Measurements from ENCODE around the gene FCRL6. TPM values are rescaled to one million over a fixed set of nuclear protein-coding genes. Genes with fewer than 3 reads are reported as not detected.
A peak's percentile ranks its signal among the peaks of the same experiment; 100 is the strongest.

The FCRL6 gene
- total RNA-seq, 4 donors from 2014 or later = 0.71 to 1.1 TPM; not detected in 2

- H3K4me3 ChIP-seq (replicated peaks in 1 of 3) = no peak overlapping the region
- no peaks in the 10 kb centered on the region for H3K9me3 ChIP-seq
- WGBS, 2 donors = 78 to 84% methylated on average over 9 of the region's 9 CpGs
- DNase-seq = no peak
- TF ChIP-seq CTCF (IDR thresholded peaks at IDR 0.05) (no peak), POLR2A (IDR thresholded peaks at IDR 0.05) (no peak)
- no peaks in the 10 kb centered on the region for H3K27me3 ChIP-seq
- intact Hi-C loops (cut with DNase I) = no loop called here
- no peaks in the 10 kb centered on the region for H3K36me3 ChIP-seq
- H3K27ac ChIP-seq = no peak overlapping the region
- no peaks in the 10 kb centered on the region for H3K4me1 ChIP-seq
Observed at GRCh38 chr1:159821171-159821867, 19.2 kb downstream of the FCRL6 start.

- intact Hi-C loops (cut with DNase I) = no loop called here
- Histone ChIP-seq H3K4me3 (replicated peaks in 1 of 3) (no peak overlapping the region), H3K36me3 (no peaks in the 10 kb centered on the region), H3K9me3 (no peaks in the 10 kb centered on the region), H3K27me3 (no peaks in the 10 kb centered on the region), H3K27ac (no peak overlapping the region), H3K4me1 (no peaks in the 10 kb centered on the region)
- 28 to 36% methylated on average over 7 of the region's 7 CpGs for WGBS, 2 donors
- TF ChIP-seq CTCF (IDR thresholded peaks at IDR 0.05) = no peak
- TF ChIP-seq POLR2A (IDR thresholded peaks at IDR 0.05) = no peak
- no peak for DNase-seq
Observed at GRCh38 chr1:159823406-159823805, 21.2 kb downstream of the FCRL6 start.

GRCh38 chr1:159825564-159825963, 23.4 kb downstream of the FCRL6 start:
- Histone ChIP-seq H3K27ac (no peak overlapping the region), H3K36me3 (no peaks in the 10 kb centered on the region), H3K27me3 (no peaks in the 10 kb centered on the region), H3K4me1 (no peaks in the 10 kb centered on the region), H3K9me3 (no peaks in the 10 kb centered on the region), H3K4me3 (replicated peaks in 1 of 3) (no peak overlapping the region)
- DNase-seq = no peak
- 50 to 60% methylated on average over 3 of the region's 3 CpGs for WGBS, 2 donors
- intact Hi-C loops (cut with DNase I) = no loop called here
- TF ChIP-seq CTCF (IDR thresholded peaks at IDR 0.05) (no peak), POLR2A (IDR thresholded peaks at IDR 0.05) (no peak)

GRCh38 chr1:159826441-159827101, 24.4 kb downstream of the FCRL6 start, which contains the start of gene SLAMF8:
Gene SLAMF8 (plus strand): TSS chr1:159826873. CDS start chr1:159826899, 26 bp downstream.
- no peak within 1 kb of the TSS for H3K4me3 ChIP-seq (replicated peaks in 1 of 3)
- no peaks in the 10 kb centered on the region for H3K27me3 ChIP-seq
- H3K36me3 ChIP-seq = no peaks in the 10 kb centered on the region
- no peak within 1 kb of the TSS for H3K27ac ChIP-seq
- 69 to 79% methylated on average over 11 of the region's 11 CpGs for WGBS, 2 donors
- no peaks in the 10 kb centered on the region for H3K9me3 ChIP-seq
- no peaks in the 10 kb centered on the region for H3K4me1 ChIP-seq
- peak; percentile 16 to 17 for DNase-seq
- TF ChIP-seq POLR2A (IDR thresholded peaks at IDR 0.05) = no peak
- TF ChIP-seq CTCF (IDR thresholded peaks at IDR 0.05) = no peak
- intact Hi-C loops (cut with DNase I) = no loop called here

GRCh38 chr1:159827102-159827490, 24.9 kb downstream of the FCRL6 start:
- no peak for TF ChIP-seq CTCF (IDR thresholded peaks at IDR 0.05)
- TF ChIP-seq POLR2A (IDR thresholded peaks at IDR 0.05) = no peak
- Histone ChIP-seq H3K27me3 (no peaks in the 10 kb centered on the region), H3K4me1 (no peaks in the 10 kb centered on the region), H3K4me3 (replicated peaks in 1 of 3) (no peak overlapping the region), H3K36me3 (no peaks in the 10 kb centered on the region), H3K9me3 (no peaks in the 10 kb centered on the region), H3K27ac (no peak overlapping the region)
- 83 to 90% methylated on average over 6 of the region's 6 CpGs for WGBS, 2 donors
- intact Hi-C loops (cut with DNase I) = no loop called here
- DNase-seq = no peak

Data from thyroid gland (tissue), 4 donors.